Fibroblast of skin of right quadriceps (primary cell): ENCODE measurements around the gene HAPLN3.

Source experiments
- DNase-seq: peaks from one replicate; pipeline ENCODE4 v3.0.0-alpha.2; 2013

HAPLN3 gene

DNA sequence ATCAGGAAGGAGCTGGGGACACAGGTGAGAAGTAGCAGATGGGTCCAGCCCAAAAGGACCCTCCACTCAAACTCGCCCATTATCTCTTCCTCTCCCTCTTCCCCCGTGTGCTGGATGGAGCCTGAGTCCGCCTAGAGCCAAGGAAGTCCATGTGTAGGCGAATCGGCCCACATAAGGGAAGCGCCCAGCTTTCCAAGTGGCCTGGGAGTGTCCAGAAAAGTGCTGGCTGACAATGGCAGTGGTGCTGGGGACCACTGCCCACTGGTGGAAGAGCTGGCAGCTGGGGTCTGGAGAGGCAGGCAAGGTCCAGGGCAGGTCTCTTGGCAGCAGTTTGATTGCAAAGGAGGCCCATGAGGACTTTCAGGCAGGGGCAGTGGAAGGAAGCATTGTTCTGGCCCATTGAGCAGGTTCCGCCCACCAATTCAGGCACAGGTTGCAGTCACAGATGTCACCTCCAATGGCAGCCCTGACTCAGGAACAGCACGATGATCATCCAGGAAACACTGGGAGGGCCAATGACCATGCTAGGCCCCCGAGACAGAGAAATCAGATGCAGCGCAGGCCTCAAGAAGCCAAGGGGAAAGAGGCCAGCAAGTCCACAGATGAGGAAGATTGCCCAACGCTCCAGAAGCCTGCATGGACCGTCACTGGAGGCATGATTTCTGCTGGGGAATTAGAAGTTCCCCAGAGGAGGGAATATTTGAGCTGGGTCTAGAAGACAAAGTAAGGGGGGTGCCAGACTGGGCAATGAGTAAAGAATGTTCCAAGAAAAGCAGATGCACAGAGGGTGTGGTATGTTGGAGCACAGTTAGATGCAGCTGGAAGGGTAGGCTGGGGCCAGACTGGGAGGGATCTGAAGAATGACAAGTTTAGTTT is 14.8 kb upstream of the HAPLN3 start:
- no peak for DNase-seq

GRCh38 chr15:88908697-88909621 is 13.6 kb upstream of the HAPLN3 start:
- DNase-seq = no peak

DNA sequence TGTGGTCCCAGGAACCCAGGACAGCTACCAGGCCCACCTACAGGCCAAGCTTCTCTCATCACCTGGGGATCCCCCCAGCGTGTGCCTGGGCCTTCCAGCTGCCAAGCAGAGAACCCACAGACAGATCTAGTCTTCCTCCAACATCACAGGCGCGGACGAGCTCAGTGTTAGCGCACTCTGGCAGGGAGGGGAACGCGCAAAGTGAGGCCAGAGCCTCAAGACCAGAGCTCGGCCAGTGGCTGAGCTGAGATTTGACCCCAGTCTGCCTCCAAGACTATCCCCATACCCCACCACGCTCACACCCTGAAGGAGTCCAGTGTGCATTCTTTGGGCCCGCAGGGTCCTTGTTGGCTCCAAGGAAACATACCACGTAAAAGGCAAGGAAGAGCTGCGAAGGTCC is 12.8 kb upstream of the HAPLN3 start:
- no peak for DNase-seq

- DNase-seq = no peak
Measured at GRCh38 chr15:88907111-88907510, 11.8 kb upstream of the HAPLN3 start.

DNA sequence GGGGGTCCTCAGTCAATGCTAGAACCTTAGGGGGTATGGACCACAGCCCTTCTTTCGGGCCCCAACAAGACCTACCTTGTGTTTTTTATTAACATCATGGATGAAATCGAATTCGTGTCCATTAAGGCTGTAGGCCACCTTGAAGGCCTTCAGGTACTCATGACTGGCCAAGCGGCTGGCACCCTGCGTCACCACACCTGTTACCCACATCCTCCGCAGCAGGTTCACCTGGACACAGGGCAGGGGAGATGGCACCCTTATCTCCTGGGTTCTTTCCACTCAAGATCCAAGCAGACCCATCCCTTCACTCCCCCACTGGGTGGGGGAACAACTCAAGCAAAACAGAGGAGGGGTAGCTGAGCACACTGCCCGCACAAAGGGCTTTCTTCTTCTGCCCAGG is 11.2 kb upstream of the HAPLN3 start:
- no peak for DNase-seq

- DNase-seq = no peak
Measured at GRCh38 chr15:88906130-88906529, 10.8 kb upstream of the HAPLN3 start.

- DNase-seq = no peak
Measured at GRCh38 chr15:88905576-88905975, 10.2 kb upstream of the HAPLN3 start.

DNA sequence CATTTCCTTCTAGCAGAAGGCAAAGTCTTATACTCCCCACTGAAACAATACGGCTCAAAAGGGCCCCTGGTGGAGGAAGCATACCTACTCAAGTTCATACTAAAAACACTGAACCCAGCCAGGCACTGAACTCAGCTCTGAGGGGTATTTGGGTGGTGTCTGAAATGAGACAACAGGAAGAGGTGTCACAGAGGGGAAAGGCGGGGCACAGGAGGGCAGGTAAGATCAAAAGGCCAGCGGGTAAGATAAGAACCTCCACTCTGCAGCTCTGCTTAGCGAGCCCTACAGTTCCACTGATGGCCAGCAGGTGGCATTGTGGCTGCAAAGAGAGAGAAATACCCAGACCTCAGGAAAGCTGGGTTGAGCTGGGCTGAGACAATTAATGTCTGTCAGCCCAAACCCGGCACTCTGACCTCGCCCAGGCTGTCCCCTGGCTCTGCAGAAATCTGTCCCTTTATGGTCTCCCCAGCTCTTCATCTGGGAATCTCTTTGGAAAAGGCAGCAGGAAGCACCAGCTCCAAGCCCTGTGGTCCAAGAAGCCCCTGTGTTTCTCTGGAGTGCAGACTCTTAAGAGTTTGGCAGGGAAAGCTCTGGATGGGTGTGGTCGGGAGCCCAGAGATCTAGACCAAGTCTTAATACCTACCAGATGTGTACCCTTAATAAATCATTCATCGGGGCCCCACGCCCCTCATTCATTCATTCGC is 9.4 kb upstream of the HAPLN3 start:
- peak; percentile 70 for DNase-seq

DNA sequence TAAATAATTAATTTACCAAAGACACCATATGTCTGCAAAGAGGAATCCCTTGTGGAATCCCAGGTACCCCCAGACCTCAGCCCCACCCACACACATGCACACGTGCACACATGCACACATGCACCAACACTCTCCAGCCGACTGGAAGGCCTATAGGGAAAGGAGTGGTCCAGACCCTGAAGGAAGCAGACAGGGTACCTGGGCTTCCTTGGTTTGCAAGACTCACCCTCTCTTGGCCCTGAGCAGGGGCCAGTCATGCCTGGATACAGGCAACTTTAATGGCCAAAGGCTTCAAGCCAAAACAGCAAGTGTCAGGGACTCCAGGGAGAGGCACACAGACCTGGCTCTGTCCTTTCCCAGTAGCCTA is 8.9 kb upstream of the HAPLN3 start:
- DNase-seq = no peak

GRCh38 chr15:88902846-88903245 is 7.5 kb upstream of the HAPLN3 start:
- no peak for DNase-seq

- no peak for DNase-seq
Measured at GRCh38 chr15:88902221-88902835, 7.0 kb upstream of the HAPLN3 start.

DNA sequence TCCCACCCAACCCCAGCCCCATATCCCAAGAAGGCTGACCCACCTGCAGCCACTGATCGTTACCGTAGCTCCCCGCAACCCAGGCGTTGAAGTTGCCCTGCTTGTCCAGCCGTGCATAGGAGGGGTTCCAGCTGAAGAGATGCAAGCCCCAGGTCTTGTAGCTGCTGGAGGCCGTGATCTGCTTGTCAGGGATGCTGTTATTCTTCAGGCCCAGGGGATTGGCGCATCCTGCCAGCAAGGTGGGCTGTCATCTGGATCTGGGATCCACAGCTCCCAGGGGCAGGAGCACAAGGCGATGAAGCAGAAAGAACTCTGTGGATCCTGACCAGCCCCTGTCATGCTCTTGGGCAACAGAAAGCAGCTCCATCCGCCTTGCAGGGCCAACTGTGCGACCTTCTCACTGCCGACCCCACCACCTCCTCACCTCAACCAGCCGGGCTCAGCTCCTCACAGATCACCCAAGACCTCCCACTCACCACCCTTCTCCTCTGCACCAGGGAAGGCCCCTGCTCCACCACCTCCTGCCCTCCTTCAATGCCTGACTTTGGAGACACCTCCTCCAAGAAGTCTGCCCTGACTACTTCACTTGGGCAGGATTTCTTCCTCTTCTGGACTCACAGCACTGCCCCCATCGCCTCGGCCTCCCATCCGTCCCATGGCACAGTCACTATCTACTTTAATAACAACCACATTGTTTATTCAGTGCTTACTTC is 6.3 kb upstream of the HAPLN3 start:
- no peak for DNase-seq

DNA sequence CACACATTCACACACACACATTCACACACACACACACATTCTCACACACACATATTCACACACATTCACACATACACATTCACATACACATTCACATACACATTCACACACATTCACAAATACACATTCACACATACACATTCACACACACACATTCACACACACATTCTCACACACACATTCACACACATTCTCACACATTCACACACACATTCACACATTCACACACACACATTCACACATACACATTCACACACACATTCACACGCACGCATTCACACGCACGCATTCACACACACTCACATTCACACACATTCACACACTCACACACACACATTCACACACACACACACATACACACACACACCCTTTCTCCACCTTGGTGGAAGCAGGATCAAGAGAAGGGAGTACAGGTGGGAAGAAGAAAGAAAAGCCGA is 5.7 kb upstream of the HAPLN3 start:
- DNase-seq = no peak

- DNase-seq = peak; percentile 53
Measured at GRCh38 chr15:88900309-88900981, 5.1 kb upstream of the HAPLN3 start.

GRCh38 chr15:88899251-88899650 is 3.9 kb upstream of the HAPLN3 start:
- no peak for DNase-seq

DNA sequence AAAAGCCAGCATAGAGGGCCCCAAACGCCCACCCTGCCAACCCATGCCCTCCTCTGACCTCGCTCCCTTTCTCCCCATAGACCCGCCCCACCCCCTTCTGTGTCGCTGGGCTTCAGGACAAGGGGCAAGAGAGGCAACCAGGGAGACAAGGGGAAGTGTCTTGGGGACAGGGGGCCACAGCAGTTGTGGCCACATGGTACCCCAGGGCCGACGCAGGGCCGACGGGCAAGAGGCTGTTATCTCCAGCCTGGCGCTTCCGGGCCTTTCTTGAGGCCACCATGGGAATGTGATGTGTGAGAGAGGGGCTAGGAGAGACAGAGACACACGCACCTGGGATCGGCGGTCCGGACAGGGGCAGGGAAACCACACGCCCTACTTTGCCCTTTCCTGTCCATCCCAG is 3.4 kb upstream of the HAPLN3 start:
- DNase-seq = no peak

DNA sequence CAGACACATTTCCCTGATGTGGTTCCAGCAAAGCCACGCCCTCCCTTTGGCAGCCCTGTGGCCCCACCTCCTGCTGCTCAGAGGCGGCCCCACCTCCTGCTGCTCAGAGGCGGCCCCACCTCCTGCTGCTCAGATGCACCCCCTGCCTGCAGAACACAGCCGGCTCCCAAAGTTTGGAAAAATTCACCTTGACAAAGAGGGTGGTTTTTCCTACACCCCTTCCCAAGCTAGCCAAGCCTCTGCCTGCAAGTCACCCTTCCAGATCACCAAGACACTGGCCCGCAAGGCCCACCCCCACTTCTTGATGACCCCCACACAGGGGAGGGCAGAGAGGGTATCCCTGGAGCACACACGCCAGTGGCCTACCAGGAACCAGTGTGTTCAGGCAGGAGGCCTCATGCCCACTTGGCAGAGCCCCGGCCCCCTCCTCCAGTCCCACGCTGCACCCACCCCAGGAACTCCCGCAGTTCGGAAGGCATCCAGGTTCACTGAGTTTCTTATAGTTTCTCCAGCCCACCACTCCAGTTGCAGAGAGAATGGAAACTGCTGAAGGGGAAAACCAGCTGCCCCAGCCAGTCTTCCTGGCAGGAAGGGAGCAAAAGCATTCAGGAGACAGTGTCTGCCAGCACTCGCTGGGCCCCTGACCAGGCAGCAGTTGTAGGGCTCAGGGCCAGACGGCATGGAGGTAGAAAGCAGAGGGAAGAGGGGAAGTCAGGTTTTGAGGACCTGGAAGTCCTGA is 2.3 kb upstream of the HAPLN3 start:
- DNase-seq = peak; percentile 78

DNA sequence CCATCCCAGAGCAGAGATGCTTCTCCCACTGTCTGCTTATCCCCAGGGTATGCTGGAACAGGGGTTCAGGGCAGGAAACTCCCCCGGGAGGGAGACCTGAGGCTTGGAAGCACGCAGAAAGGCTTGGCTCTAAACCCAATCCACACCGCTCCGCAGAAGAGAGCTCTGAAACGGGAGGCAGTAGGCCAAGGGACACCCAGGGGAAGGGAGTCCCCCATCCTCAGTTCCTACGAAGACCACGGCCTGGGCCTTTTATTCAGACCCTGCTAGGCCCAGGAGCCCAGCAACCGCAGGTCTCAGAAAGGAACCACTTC is 1.8 kb upstream of the HAPLN3 start:
- no peak for DNase-seq

GRCh38 chr15:88896333-88897033 is 1.1 kb upstream of the HAPLN3 start:
- DNase-seq = no peak

- peak; percentile 38 for DNase-seq
Measured at GRCh38 chr15:88894348-88894818, 961 bp downstream of the HAPLN3 start.
